ENCODE data around the gene TRIM74. TPM values are rescaled to one million over a fixed set of nuclear protein-coding genes. Genes with fewer than 3 reads are reported as not detected.
"Not testable (repeated sequence)": the region's sequence is repeated elsewhere in the genome, so short reads cannot be mapped to it uniquely, and the experiment has no call there.

TRIM74 gene
- total RNA-seq, 4 donors from 2014 or later: 0.38 TPM; not detected in 3

GRCh38 chr7:72949276-72949675 is 20.0 kb downstream of the TRIM74 start:
- H3K4me3 ChIP-seq; H3K4me1 ChIP-seq; H3K27ac ChIP-seq; intact Hi-C loops (cut with DNase I); H3K27me3 ChIP-seq; H3K9me3 ChIP-seq; DNase-seq: not testable (repeated sequence)
- H3K36me3 ChIP-seq: peaks cover 0 to 37% (median 0%) of the 10 kb centered on the region in 3 donors
- no CpG with 5 or more reads among the region's 9 CpGs for WGBS, 2 donors

GRCh38 chr7:72948714-72949113 is 20.6 kb downstream of the TRIM74 start:
- H3K27ac ChIP-seq; intact Hi-C loops (cut with DNase I); H3K9me3 ChIP-seq; DNase-seq; H3K4me3 ChIP-seq; H3K27me3 ChIP-seq; H3K4me1 ChIP-seq: not testable (repeated sequence)
- H3K36me3 ChIP-seq: peaks cover 0 to 41% (median 0%) of the 10 kb centered on the region in 3 donors
- WGBS, 2 donors: 96% methylated on average over 7 of the region's 23 CpGs; no CpG with 5 or more reads in 1 of the 2 donors

- WGBS, 2 donors: 95% methylated on average over 4 of the region's 22 CpGs; no CpG with 5 or more reads in 1 of the 2 donors
- H3K27ac ChIP-seq; H3K9me3 ChIP-seq; H3K4me1 ChIP-seq; H3K27me3 ChIP-seq; H3K4me3 ChIP-seq; DNase-seq; intact Hi-C loops (cut with DNase I): not testable (repeated sequence)
- peaks cover 0 to 55% (median 3%) of the 10 kb centered on the region in 3 donors for H3K36me3 ChIP-seq
- peak in 4 of 6 experiments; percentile 11 to 37 (median 20) for TF ChIP-seq CTCF (IDR thresholded peaks at IDR 0.05)
Observed at GRCh38 chr7:72946130-72946745, 23.0 kb downstream of the TRIM74 start.

GRCh38 chr7:72945597-72945996 is 23.7 kb downstream of the TRIM74 start:
- H3K36me3 ChIP-seq: peaks cover 0 to 55% (median 3%) of the 10 kb centered on the region in 3 donors
- H3K27ac ChIP-seq; H3K4me3 ChIP-seq; H3K27me3 ChIP-seq; intact Hi-C loops (cut with DNase I); H3K4me1 ChIP-seq; DNase-seq; H3K9me3 ChIP-seq: not testable (repeated sequence)
- 90% methylated on average over 2 of the region's 9 CpGs for WGBS, 2 donors

DNA sequence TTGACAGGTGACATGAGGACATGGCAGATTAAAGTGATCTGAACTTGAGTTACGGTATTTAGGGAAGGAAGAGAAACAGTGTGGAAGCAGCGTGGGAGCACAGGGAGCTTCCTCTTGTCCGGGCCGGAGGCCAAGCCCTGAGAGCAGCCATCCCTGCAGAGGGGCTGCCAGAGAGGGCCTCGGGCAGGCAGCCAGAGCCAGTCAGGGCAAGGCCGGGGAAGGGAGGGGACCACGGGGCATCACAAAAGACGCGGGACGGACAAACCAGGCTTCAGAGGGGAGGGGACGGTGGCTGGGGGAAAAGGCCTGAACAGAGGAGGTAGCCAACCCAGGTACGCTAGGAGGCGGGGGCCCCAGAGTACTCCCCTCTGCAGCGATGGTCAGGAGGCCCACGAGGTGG is 24.3 kb downstream of the TRIM74 start:
- H3K27ac ChIP-seq; H3K27me3 ChIP-seq; H3K9me3 ChIP-seq; DNase-seq; H3K4me1 ChIP-seq; H3K4me3 ChIP-seq; intact Hi-C loops (cut with DNase I): not testable (repeated sequence)
- 80% methylated on average over 2 of the region's 15 CpGs; no CpG with 5 or more reads in 1 of the 2 donors for WGBS, 2 donors
- H3K36me3 ChIP-seq: peaks cover 0 to 55% (median 3%) of the 10 kb centered on the region in 3 donors

- H3K27me3 ChIP-seq; H3K9me3 ChIP-seq; intact Hi-C loops (cut with DNase I); H3K4me3 ChIP-seq; H3K27ac ChIP-seq; DNase-seq; H3K4me1 ChIP-seq: not testable (repeated sequence)
- WGBS, 2 donors: 85 to 93% methylated on average over 4 to 15 of the region's 25 CpGs
- H3K36me3 ChIP-seq: peaks cover 0 to 55% (median 8%) of the 10 kb centered on the region in 3 donors
Observed at GRCh38 chr7:72942956-72943355, 26.3 kb downstream of the TRIM74 start.

GRCh38 chr7:72942022-72942705 is 27.1 kb downstream of the TRIM74 start:
- H3K4me3 ChIP-seq; DNase-seq; H3K27ac ChIP-seq; H3K4me1 ChIP-seq; H3K27me3 ChIP-seq; H3K9me3 ChIP-seq; intact Hi-C loops (cut with DNase I): not testable (repeated sequence)
- 87% methylated on average over 5 of the region's 20 CpGs; no CpG with 5 or more reads in 1 of the 2 donors for WGBS, 2 donors
- peaks cover 0 to 55% (median 8%) of the 10 kb centered on the region in 3 donors for H3K36me3 ChIP-seq

GRCh38 chr7:72928216-72928615 is 41.0 kb downstream of the TRIM74 start:
- 88 to 95% methylated on average over 6 of the region's 6 CpGs for WGBS, 2 donors
- intact Hi-C loops (cut with DNase I); H3K4me3 ChIP-seq; H3K27me3 ChIP-seq; DNase-seq; H3K9me3 ChIP-seq; H3K27ac ChIP-seq: not testable (repeated sequence)
- Histone ChIP-seq H3K4me1 (peaks cover 0 to 29% (median 18%) of the 10 kb centered on the region in 3 donors), H3K36me3 (peaks cover 0 to 57% (median 27%) of the 10 kb centered on the region in 3 donors)

DNA sequence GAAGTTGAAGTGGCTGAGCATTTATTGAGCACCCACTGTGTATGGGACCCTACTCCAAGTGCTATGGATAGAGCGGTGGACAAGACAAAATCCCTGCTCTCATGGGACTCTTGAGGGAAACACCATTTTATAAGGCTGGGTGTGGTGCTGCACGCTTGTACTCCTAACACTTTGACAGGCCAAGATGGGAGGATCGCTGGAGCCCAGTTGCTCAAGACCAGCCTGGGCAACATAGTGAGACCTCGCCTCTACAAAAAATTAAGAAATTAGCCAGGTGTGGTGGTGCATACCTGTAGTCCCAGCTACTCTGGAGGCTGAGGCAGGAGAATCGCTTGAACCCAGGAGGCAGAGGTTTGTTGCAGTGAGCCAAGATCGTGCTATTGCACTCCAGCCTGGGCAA is 41.5 kb downstream of the TRIM74 start:
- H3K27ac ChIP-seq; intact Hi-C loops (cut with DNase I); DNase-seq; H3K4me3 ChIP-seq; H3K9me3 ChIP-seq; H3K27me3 ChIP-seq: not testable (repeated sequence)
- peaks cover 0 to 57% (median 27%) of the 10 kb centered on the region in 3 donors for H3K36me3 ChIP-seq
- peaks cover 0 to 29% (median 18%) of the 10 kb centered on the region in 3 donors for H3K4me1 ChIP-seq
- WGBS, 2 donors: 88 to 95% methylated on average over 6 of the region's 6 CpGs
